Esophagus squamous epithelium (tissue), 5 donors: ENCODE measurements around the gene NR2F6. TPM values are rescaled to one million over a fixed set of nuclear protein-coding genes. Genes with fewer than 3 reads are reported as not detected.

Experiments
- DNase-seq: peaks from one replicate; lab custom pipeline; 2025; lab: John Stamatoyannopoulos, UW
- H3K27ac ChIP-seq, 4 donors: fragments of 200-600 bp; sonication (generic); one replicate each; pipeline ENCODE4 v1.5.1; 2016 to 2019; ENCODE audit warnings: mild to moderate bottlenecking in 1 of 4
- H3K27me3 ChIP-seq, 4 donors: fragments of 200-600 bp; sonication (generic); 1 replicate in 3 of 4; 2 replicates in 1 of 4; pipeline versions ENCODE4 v1.5.1 to v1.6.0; 2017 to 2021; ENCODE audit warnings: antibody characterized with exemption in 1 of 4
- H3K36me3 ChIP-seq, 3 donors: fragments of 200-600 bp; sonication (generic); one replicate each; pipeline ENCODE4 v1.5.1; 2016 to 2019
- H3K4me1 ChIP-seq, 3 donors: fragments of 200-600 bp; sonication (generic); one replicate each; pipeline ENCODE4 v1.5.1; 2017 to 2019
- H3K4me3 ChIP-seq, 4 donors: fragments of 200-600 bp; sonication (generic); 1 replicate in 3 of 4; 2 replicates in 1 of 4; pipeline ENCODE4 v1.5.1; 2016 to 2019; ENCODE audit warnings: mild to moderate bottlenecking in 2 of 4, moderate library complexity in 1 of 4
- H3K9me3 ChIP-seq, 3 donors: fragments of 200-600 bp; sonication (generic); one replicate each; pipeline ENCODE4 v1.5.1; 2016 to 2019
- CTCF ChIP-seq, 6 experiments: fragments of 450-650 bp in 4 of 6; fragments of 200-600 bp in 2 of 6; sonication (generic) in 2 of 6; IDR thresholded peaks; one replicate each; pipeline ENCODE4 v1.5.1; 2016 to 2019; ENCODE audit warnings: antibody characterized with exemption in 6 of 6, mild to moderate bottlenecking in 4 of 6, moderate library complexity in 4 of 6
- POLR2A ChIP-seq, 4 donors: fragments of 450-650 bp; IDR thresholded peaks; one replicate each; pipeline ENCODE4 v1.6.1; 2017; ENCODE audit warnings: antibody characterized with exemption in 4 of 4, mild to moderate bottlenecking in 4 of 4, moderate library complexity in 3 of 4
- WGBS, 2 donors: methylation state at CpG; one replicate each; pipeline ENCODE4 v1.1.5; 2018; 5-methylcytosine and 5-hydroxymethylcytosine counted together
- intact Hi-C: fragments of 100-400 bp; cut with DNase I; formaldehyde crosslinking; loops from one replicate; pipeline ENCODE4 v1.15.0; 2022
- total RNA-seq, 4 donors: library from RNA; depleted of rRNA; stranded (reverse); fragments of >200 nt; gene quantifications; one replicate each; pipeline ENCODE4 v1.1.0, GENCODE V29; 2016
- donor health status: DM: yes; HTN: yes; CAD: no.

The NR2F6 gene
- total RNA-seq, 4 donors from 2014 or later = 52.8 to 115 (median 82.7) TPM

- TF ChIP-seq CTCF (IDR thresholded peaks at IDR 0.05) = no peak
- no peak for TF ChIP-seq POLR2A (IDR thresholded peaks at IDR 0.05)
- Histone ChIP-seq H3K27ac (peak overlapping the region in 2 of 4 donors; percentile 26 to 39), H3K4me1 (peaks cover 0 to 4% (median 0%) of the 10 kb centered on the region in 3 donors), H3K4me3 (no peak overlapping the region), H3K27me3 (no peaks in the 10 kb centered on the region), H3K36me3 (peaks cover 0 to 98% (median 15%) of the 10 kb centered on the region in 3 donors), H3K9me3 (no peaks in the 10 kb centered on the region)
- intact Hi-C loops = no loop called here
- 58 to 65% methylated on average over 10 to 11 of the region's 11 CpGs for WGBS, 2 donors
- no peak for DNase-seq
Observed at GRCh38 chr19:17183858-17184321, 61.8 kb downstream of the NR2F6 start.

GRCh38 chr19:17183271-17183761, 62.4 kb downstream of the NR2F6 start:
- Histone ChIP-seq H3K4me1 (peaks cover 0 to 4% (median 0%) of the 10 kb centered on the region in 3 donors), H3K27ac (peak overlapping the region in 2 of 4 donors; percentile 14 to 39), H3K36me3 (peaks cover 0 to 98% (median 15%) of the 10 kb centered on the region in 3 donors), H3K9me3 (no peaks in the 10 kb centered on the region), H3K4me3 (no peak overlapping the region), H3K27me3 (no peaks in the 10 kb centered on the region)
- intact Hi-C loops = no loop called here
- 65 to 88% methylated on average over 13 to 14 of the region's 14 CpGs for WGBS, 2 donors
- TF ChIP-seq POLR2A (IDR thresholded peaks at IDR 0.05) (no peak), CTCF (IDR thresholded peaks at IDR 0.05) (no peak)
- no peak for DNase-seq

Other genes with a start within 250 kb of the NR2F6 start
- 1 to 10 TPM in 3 of 4 donors, under 1 TPM in 1; 0.72 to 8.2 (median 4.0) TPM for gene CPAMD8, start 219.1 kb downstream of the NR2F6 start, total RNA-seq
- 1 to 10 TPM; 3.0 to 5.8 (median 3.2) TPM for gene HAUS8, start 170.5 kb downstream of the NR2F6 start, total RNA-seq
- 10 to 100 TPM; 25.5 to 60.5 (median 39.5) TPM for gene MYO9B, start 170.1 kb downstream of the NR2F6 start, total RNA-seq
- 10 to 100 TPM; 11.2 to 22.5 (median 17.6) TPM for gene USE1, start 30.6 kb downstream of the NR2F6 start, total RNA-seq
- gene OCEL1, start 19.7 kb downstream of the NR2F6 start, total RNA-seq = 1 to 10 TPM; 1.8 to 6.9 (median 4.1) TPM
- gene USHBP1, start 18.8 kb upstream of the NR2F6 start, total RNA-seq = 1 to 10 TPM in 1 of 4 donors, under 1 TPM in 2, not detected in 1; 0.70 to 4.8 (median 0.73) TPM
- 10 to 100 TPM; 29.1 to 55.8 (median 53.1) TPM for gene BABAM1, start 21.5 kb upstream of the NR2F6 start, total RNA-seq
- under 1 TPM in 3 of 4 donors, not detected in 1; 0.12 to 0.57 (median 0.22) TPM for gene ANKLE1, start 36.0 kb upstream of the NR2F6 start, total RNA-seq
- 1 to 10 TPM; 2.0 to 8.4 (median 5.2) TPM for gene ABHD8, start 57.5 kb upstream of the NR2F6 start, total RNA-seq
- gene MRPL34, start 60.0 kb upstream of the NR2F6 start, total RNA-seq = 10 to 100 TPM; 91.1 to 97.2 (median 92.8) TPM
- gene DDA1, start 63.6 kb upstream of the NR2F6 start, total RNA-seq = 10 to 100 TPM; 16.4 to 29.0 (median 22.7) TPM
- 10 to 100 TPM in 1 of 4 donors, 1 to 10 TPM in 3; 3.8 to 19.1 (median 6.5) TPM for gene ANO8, start 88.9 kb upstream of the NR2F6 start, total RNA-seq
- gene GTPBP3, start 91.6 kb upstream of the NR2F6 start, total RNA-seq = 10 to 100 TPM; 22.7 to 34.9 (median 31.4) TPM
- gene PLVAP, start 131.4 kb upstream of the NR2F6 start, total RNA-seq = 10 to 100 TPM in 3 of 4 donors, 1 to 10 TPM in 1; 9.1 to 38.3 (median 25.7) TPM
- gene CCDC194, start 148.3 kb upstream of the NR2F6 start, total RNA-seq = not detected
- gene BST2, start 159.7 kb upstream of the NR2F6 start, total RNA-seq = 10 to 100 TPM in 3 of 4 donors, 1 to 10 TPM in 1; 4.1 to 66.8 (median 31.0) TPM
- 10 to 100 TPM; 54.0 to 96.3 (median 61.7) TPM for gene MVB12A, start 174.1 kb upstream of the NR2F6 start, total RNA-seq
- gene TMEM221, start 202.7 kb upstream of the NR2F6 start, total RNA-seq = under 1 TPM in 2 of 4 donors, not detected in 2; 0.19 to 0.26 TPM
- not detected for gene NXNL1, start 215.0 kb upstream of the NR2F6 start, total RNA-seq
- 10 to 100 TPM in 1 of 4 donors, 1 to 10 TPM in 3; 4.1 to 19.5 (median 8.7) TPM for gene SLC27A1, start 224.6 kb upstream of the NR2F6 start, total RNA-seq